Measurements from ENCODE around the gene DMRT1.
"Not testable (repeated sequence)": the region's sequence is repeated elsewhere in the genome, so short reads cannot be mapped to it uniquely, and the experiment has no call there.

DMRT1 gene

GRCh38 chr9:982394-983230 is 141.1 kb downstream of the DMRT1 start:
- intact Hi-C loops (cut with DNase I), result no loop called here
- DNase-seq, result no peak

- intact Hi-C loops (cut with DNase I), result no loop called here
- no peak for DNase-seq
Observed at GRCh38 chr9:994005-994404, 152.5 kb downstream of the DMRT1 start.

- intact Hi-C loops (cut with DNase I), result no loop called here
- DNase-seq, result no peak
Observed at GRCh38 chr9:995192-995591, 153.7 kb downstream of the DMRT1 start.

- intact Hi-C loops (cut with DNase I), result no loop called here
- no peak for DNase-seq
Observed at GRCh38 chr9:995781-996180, 154.3 kb downstream of the DMRT1 start.

DNA sequence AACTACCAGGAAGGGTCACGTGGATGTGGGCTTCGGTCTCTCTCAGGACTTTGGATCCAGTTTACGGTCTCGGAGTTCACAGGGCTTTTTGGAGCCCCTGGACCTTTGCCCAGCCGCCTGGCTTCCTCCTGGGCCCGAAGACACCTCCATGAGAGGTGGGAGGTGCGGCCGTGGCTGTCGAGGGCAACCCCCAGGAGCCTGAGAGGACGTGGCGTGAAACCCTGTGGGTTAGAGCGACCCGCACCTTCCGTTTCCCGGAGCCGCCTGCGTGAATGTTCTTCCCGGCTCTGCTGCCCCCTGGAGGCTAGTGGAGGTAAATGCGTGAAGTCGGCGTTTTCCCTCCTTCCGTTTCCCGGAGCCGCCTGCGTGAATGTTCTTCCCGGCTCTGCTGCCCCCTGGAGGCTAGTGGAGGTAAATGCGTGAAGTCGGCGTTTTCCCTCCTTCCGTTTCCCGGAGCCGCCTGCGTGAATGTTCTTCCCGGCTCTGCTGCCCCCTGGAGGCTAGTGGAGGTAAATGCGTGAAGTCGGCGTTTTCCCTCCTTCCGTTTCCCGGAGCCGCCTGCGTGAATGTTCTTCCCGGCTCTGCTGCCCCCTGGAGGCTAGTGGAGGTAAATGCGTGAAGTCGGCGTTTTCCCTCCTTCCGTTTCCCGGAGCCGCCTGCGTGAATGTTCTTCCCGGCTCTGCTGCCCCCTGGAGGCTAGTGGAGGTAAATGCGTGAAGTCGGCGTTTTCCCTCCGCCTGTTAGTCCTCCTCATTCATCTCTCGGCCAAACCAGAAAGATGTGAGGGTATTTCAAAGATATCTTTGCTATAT is 157.0 kb downstream of the DMRT1 start:
- DNase-seq; intact Hi-C loops (cut with DNase I): not testable (repeated sequence)

GRCh38 chr9:1001838-1002237 is 160.3 kb downstream of the DMRT1 start:
- no peak for DNase-seq

DNA sequence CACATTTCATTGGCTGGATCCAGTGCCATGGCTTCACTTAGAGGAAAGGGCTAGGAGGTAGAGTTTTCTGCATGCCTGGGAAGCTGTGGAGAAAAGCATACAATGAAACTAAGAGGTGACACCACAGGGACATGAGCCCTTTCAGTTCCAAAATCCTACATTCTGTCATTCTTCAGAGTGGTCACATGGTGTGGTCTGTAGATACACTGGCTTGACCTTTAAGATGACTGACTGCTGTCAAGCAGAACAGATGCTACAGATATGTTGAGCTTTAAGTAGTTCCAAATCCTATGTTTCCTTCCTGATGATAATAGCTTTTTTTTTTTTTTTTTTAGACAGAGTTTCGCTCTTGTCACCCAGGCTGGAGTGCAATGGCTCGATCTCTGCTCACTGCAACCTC is 161.2 kb downstream of the DMRT1 start:
- DNase-seq, result no peak
- intact Hi-C loops (cut with DNase I), result no loop called here

More at GRCh38 chr9:1001838-1002237, 160.3 kb downstream of the DMRT1 start:
- intact Hi-C loops (cut with DNase I), result no loop called here

- intact Hi-C loops (cut with DNase I), result loop anchor here (5.0 kb wide), 1 partner anchor 398 kb away; no protein-coding TSS in a partner anchor
- peak in 2 of 10 donors; percentile 9 to 29 for DNase-seq
Observed at GRCh38 chr9:1005043-1005667, 163.7 kb downstream of the DMRT1 start.

GRCh38 chr9:1007312-1007711 is 165.8 kb downstream of the DMRT1 start:
- no peak for DNase-seq
- intact Hi-C loops (cut with DNase I), result loop anchor here (5.0 kb wide), 1 partner anchor 400 kb away; no protein-coding TSS in a partner anchor

DNA sequence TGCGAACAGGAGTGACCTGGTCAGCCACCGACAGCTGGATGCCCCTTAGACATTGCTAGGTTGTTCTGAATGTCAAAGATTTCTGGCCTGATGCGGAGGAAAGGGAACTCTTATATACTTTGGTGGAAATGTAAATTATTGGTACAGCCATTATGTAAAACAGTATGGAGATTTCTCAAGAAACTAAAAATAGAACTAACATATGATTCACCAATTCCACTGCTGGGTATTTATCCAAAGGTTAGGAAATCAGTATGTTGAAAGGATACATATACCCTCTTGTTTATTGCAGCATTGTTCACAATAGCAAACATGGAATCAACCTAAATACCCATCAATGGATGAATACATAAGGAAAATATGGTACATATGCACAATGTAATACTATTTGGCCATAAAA is 166.7 kb downstream of the DMRT1 start:
- intact Hi-C loops (cut with DNase I), result loop anchor here (5.0 kb wide), 1 partner anchor 401 kb away; no protein-coding TSS in a partner anchor
- DNase-seq, result no peak

DNA sequence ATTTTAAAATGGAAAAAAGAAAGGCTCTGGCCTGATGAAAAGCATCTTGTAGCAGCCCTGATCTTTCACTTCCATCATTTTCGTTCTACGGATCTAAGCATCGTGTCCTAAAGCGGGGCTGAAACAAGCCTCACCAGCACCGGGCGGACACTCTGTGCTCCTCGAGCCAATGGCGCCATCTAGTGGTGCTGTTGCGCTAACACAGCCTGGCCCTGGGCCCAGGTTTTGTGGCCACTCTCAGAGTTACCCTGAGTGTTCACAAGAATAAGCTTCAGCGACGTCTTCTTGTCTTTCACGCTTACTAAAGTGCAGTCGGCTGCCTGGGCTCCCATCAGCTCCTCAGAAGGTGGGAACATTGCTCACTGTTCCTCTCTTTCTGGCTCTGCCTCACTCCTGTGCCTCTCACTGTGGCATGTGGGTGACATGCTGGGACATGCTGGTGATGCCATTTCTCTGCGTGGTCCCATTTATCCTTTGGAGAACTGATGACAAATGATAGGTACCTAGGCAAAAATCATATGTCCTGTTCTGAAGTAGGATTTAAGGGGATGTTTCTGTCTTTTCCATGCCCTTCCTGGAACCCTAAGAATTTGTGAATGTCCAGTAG is 167.7 kb downstream of the DMRT1 start:
- intact Hi-C loops (cut with DNase I), result loop anchor here (5.0 kb wide), 1 partner anchor 402 kb away; no protein-coding TSS in a partner anchor
- peak; percentile 67 to 97 (median 90) for DNase-seq

DNA sequence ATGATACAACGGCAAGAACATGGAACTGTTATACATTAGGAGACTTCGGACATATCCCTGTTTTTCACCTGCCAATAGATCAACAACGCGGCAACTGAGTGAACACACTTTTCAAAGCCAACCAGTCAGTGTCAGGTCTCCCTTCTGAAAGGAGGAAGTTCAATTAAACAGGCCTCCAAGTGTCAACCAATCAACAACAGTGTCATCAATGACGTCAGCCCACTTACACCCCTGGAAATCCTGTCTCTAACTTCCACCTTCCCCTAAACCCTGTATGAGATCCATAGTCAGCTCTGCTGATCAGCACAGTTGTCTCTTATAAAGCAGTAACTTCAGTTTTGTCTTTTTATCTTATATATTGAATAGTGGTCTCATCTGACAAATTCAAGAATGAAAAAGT is 171.5 kb downstream of the DMRT1 start:
- DNase-seq, result no peak
- intact Hi-C loops (cut with DNase I), result no loop called here

- intact Hi-C loops (cut with DNase I), result no loop called here
- DNase-seq, result no peak
Observed at GRCh38 chr9:1014225-1014624, 172.7 kb downstream of the DMRT1 start.

DNA sequence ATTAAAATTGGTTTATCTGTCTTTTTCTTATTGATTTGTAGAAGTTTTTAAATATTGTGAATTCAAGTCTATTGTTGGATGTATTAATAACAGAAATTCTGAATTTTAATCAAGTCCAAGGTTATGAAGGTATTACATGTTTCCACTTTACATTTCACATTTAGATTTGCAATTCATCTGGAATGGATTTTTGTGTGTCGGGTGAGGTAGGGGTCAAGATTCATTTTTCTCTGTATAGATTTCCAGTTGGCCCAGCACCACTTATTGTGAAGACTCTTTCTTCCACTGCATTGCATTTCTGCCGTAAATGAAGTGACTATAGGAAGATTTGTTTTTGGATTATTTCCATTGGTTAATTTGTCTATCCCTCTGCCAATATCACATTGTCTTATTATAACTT is 173.1 kb downstream of the DMRT1 start:
- DNase-seq, result no peak
- intact Hi-C loops (cut with DNase I), result no loop called here

- intact Hi-C loops (cut with DNase I), result no loop called here
- no peak for DNase-seq
Observed at GRCh38 chr9:1018121-1018520, 176.6 kb downstream of the DMRT1 start.
